ENCODE results near the gene UNC13B. TPM values are rescaled to one million over a fixed set of nuclear protein-coding genes. Genes with fewer than 3 reads are reported as not detected.
"Not testable (repeated sequence)": the region's sequence is repeated elsewhere in the genome, so short reads cannot be mapped to it uniquely, and the experiment has no call there.

Gene UNC13B
- total and polyA plus RNA-seq, 9 of the 15 experiments (the other 6 are each of a cell fraction or from before 2014, with no cell fraction given): 2.4 to 11.5 (median 8.6) TPM

DNA sequence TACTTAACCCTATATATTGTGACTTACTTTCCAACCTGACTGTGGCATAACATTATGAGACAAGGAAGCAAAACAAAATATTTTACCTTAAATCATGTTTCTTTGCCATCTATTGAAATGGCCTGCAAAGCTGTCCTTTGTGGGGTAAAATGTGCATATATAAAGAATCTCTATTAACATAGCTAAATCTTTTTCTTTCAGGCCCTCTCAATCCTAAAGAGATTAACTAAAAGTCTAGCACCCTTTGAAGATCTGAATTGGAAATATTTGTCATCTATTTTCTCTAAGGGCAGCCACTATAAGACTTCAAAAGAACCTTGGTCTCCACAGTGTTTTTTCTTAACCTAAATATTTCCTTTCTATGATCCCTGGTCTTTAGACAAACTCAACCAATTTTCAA is 5.0 kb upstream of the UNC13B start (continued):
- TF ChIP-seq, protein P1, sequence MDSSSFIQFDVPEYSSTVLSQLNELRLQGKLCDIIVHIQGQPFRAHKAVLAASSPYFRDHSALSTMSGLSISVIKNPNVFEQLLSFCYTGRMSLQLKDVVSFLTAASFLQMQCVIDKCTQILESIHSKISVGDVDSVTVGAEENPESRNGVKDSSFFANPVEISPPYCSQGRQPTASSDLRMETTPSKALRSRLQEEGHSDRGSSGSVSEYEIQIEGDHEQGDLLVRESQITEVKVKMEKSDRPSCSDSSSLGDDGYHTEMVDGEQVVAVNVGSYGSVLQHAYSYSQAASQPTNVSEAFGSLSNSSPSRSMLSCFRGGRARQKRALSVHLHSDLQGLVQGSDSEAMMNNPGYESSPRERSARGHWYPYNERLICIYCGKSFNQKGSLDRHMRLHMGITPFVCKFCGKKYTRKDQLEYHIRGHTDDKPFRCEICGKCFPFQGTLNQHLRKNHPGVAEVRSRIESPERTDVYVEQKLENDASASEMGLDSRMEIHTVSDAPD (CRISPR knock-in tag; IDR thresholded peaks at IDR 0.05): no peak
- TF ChIP-seq CCNT2 (IDR thresholded peaks at IDR 0.05; ENCODE audit: borderline replicate concordance, extremely low read depth, insufficient read length, low read depth, low read length): no peak
- TF ChIP-seq ZFX (CRISPR knock-in tag; IDR thresholded peaks at IDR 0.05): no peak
- TF ChIP-seq, protein P2, sequence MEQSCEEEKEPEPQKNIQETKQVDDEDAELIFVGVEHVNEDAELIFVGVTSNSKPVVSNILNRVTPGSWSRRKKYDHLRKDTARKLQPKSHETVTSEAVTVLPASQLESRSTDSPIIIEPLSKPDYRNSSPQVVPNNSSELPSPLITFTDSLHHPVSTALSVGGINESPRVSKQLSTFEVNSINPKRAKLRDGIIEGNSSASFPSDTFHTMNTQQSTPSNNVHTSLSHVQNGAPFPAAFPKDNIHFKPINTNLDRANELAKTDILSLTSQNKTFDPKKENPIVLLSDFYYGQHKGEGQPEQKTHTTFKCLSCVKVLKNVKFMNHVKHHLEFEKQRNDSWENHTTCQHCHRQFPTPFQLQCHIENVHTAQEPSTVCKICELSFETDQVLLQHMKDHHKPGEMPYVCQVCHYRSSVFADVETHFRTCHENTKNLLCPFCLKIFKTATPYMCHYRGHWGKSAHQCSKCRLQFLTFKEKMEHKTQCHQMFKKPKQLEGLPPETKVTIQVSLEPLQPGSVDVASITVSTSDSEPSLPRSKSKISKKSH (CRISPR knock-in tag; IDR thresholded peaks at IDR 0.05): no peak
- no peak for TF ChIP-seq RHOXF2B (CRISPR knock-in tag; conservative IDR thresholded peaks at IDR 0.05)
- TF ChIP-seq, protein P3, sequence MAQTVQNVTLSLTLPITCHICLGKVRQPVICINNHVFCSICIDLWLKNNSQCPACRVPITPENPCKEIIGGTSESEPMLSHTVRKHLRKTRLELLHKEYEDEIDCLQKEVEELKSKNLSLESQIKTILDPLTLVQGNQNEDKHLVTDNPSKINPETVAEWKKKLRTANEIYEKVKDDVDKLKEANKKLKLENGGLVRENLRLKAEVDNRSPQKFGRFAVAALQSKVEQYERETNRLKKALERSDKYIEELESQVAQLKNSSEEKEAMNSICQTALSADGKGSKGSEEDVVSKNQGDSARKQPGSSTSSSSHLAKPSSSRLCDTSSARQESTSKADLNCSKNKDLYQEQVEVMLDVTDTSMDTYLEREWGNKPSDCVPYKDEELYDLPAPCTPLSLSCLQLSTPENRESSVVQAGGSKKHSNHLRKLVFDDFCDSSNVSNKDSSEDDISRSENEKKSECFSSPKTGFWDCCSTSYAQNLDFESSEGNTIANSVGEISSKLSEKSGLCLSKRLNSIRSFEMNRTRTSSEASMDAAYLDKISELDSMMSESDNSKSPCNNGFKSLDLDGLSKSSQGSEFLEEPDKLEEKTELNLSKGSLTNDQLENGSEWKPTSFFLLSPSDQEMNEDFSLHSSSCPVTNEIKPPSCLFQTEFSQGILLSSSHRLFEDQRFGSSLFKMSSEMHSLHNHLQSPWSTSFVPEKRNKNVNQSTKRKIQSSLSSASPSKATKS (CRISPR knock-in tag; IDR thresholded peaks at IDR 0.05): no peak
- no peak for TF ChIP-seq RBM39 (optimal IDR thresholded peaks at IDR 0.05; ENCODE audit: low read depth, low read length)

DNA sequence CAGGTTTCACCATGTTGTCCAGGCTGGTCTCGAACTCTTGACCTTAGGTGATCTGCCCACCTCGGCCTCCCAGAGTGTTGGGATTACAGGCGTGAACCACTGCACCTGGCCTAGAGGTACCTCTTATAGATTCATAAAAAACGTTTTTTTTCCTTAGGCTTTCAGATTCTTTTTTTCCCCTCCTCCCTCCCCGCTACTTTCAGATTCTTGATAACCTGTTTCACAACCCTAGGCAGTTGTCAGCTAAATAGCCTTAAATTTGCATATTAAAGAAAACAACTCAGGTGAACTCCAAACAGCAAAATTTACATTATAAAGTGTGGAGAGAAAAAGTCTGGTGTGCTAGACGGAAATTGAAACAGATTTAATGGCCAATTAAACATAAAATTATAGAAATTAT is 4.0 kb upstream of the UNC13B start:
- H3K36me3 ChIP-seq (ENCODE audit: control insufficient read depth, insufficient read depth, low read length); ATAC-seq; H3K4me3 ChIP-seq; intact Hi-C loops (cut with micrococcal nuclease); H3K4me2 ChIP-seq (ENCODE audit: insufficient read depth, low read length); H3K27ac ChIP-seq (ENCODE audit: extremely low read depth, low read depth, low read length); BruUV-seq (replicated peaks); H3K4me1 ChIP-seq (replicated peaks in 1 of 2; ENCODE audit: control insufficient read depth in 2 of 2, insufficient read depth in 2 of 2, low read length in 2 of 2); in situ Hi-C loops (cut with MboI); FAIRE-seq; DNase-seq (ENCODE audit: extremely low read depth in 1 of 4, low spot score in 3 of 4); H3K79me2 ChIP-seq (ENCODE audit: control insufficient read depth, insufficient read depth, low read length); H3K9ac ChIP-seq (ENCODE audit: insufficient read depth in 1 of 2, low read depth in 2 of 2, low read length in 2 of 2); POLR2A ChIA-PET; H2AFZ ChIP-seq (ENCODE audit: low read depth, low read length); H3K27me3 ChIP-seq (ENCODE audit: control insufficient read depth in 2 of 2, insufficient read depth in 2 of 2, low read length in 2 of 2); H3K9me3 ChIP-seq (replicated peaks; ENCODE audit: control insufficient read depth, insufficient read depth, low read depth, low read length); H4K20me1 ChIP-seq (replicated peaks; ENCODE audit: control insufficient read depth, insufficient read depth, low read length); H3K9me1 ChIP-seq (ENCODE audit: control insufficient read depth, insufficient read depth, low read length); CTCF ChIA-PET (ENCODE audit: low intra/inter-chr PET ratio): not testable (repeated sequence)
- WGBS (ENCODE audit: insufficient coverage, low coverage, missing lambda C conversion rate): 26% methylated on average over 5 of the region's 6 CpGs
